Osteoblast (primary cell): Measurements from ENCODE around the gene PFKP. TPM values are rescaled to one million over a fixed set of nuclear protein-coding genes. Genes with fewer than 3 reads are reported as not detected.

Experiments
- DNase-seq: peaks from one replicate; pipeline ENCODE4 v3.0.0; 2011; ENCODE audit warnings: low spot score, mixed read lengths; ENCODE audit not compliant: insufficient read length; ENCODE audit errors: missing footprints
- H2AFZ ChIP-seq: 2 replicates; pipeline ENCODE4 v1.6.0; 2011; ENCODE audit warnings: mild to moderate bottlenecking, low read length
- H3K27ac ChIP-seq: 2 replicates; pipeline ENCODE4 v1.5.1; 2011; ENCODE audit warnings: mild to moderate bottlenecking, low read depth, low read length, moderate library complexity
- H3K27me3 ChIP-seq: 2 replicates; pipeline ENCODE4 v1.6.0; 2012; ENCODE audit warnings: mild to moderate bottlenecking, control low read depth, inconsistent platforms, low read length, moderate library complexity; ENCODE audit not compliant: insufficient read depth
- H3K36me3 ChIP-seq: 2 replicates; pipeline ENCODE4 v1.5.1; 2011; ENCODE audit warnings: mild to moderate bottlenecking, low read length, control low read depth, moderate library complexity; ENCODE audit not compliant: insufficient read depth
- H3K4me1 ChIP-seq: 2 replicates; pipeline ENCODE4 v1.5.1; 2011; ENCODE audit warnings: mild to moderate bottlenecking, low read length, control low read depth, moderate library complexity; ENCODE audit not compliant: insufficient read depth
- H3K4me2 ChIP-seq: 2 replicates; pipeline ENCODE4 v1.6.0; 2011; ENCODE audit warnings: mild to moderate bottlenecking, low read length; ENCODE audit not compliant: insufficient read depth
- H3K4me3 ChIP-seq: fragments of 200-600 bp; sonication (generic); 3 replicates; pipeline ENCODE4 v1.5.1; 2012; ENCODE audit warnings: mild to moderate bottlenecking, low read length, inconsistent platforms; ENCODE audit not compliant: insufficient read depth
- H3K79me2 ChIP-seq: 2 replicates; pipeline ENCODE4 v1.6.0; 2012; ENCODE audit warnings: mild to moderate bottlenecking, low read length, control low read depth, inconsistent platforms; ENCODE audit not compliant: insufficient read depth
- H3K9me3 ChIP-seq: 2 replicates; pipeline ENCODE4 v1.5.1; 2011; ENCODE audit warnings: low read depth, low read length, control low read depth
- H4K20me1 ChIP-seq: 2 replicates; pipeline ENCODE4 v1.6.0; 2012; ENCODE audit warnings: mild to moderate bottlenecking, low read length, control low read depth; ENCODE audit not compliant: insufficient read depth
- CTCF ChIP-seq: IDR thresholded peaks from 2 replicates; pipeline ENCODE4 v1.5.1; 2011; ENCODE audit warnings: mild to moderate bottlenecking, low read depth, low read length, moderate library complexity; ENCODE audit errors: extremely low read depth
- total RNA-seq: library from RNA; depleted of rRNA; stranded (reverse); fragments of >200 nt; gene quantifications from 2 replicates; pipeline ENCODE4 v1.2.3, GENCODE V29; 2012

Gene PFKP
- total RNA-seq, 1 donor = 80.0 TPM

- Histone ChIP-seq H3K9me3 (no peaks in the 10 kb centered on the region), H3K4me1 (peaks cover 10% of the 10 kb centered on the region), H3K4me2 (no peak overlapping the region), H3K27me3 (no peaks in the 10 kb centered on the region), H3K27ac (no peak overlapping the region), H3K36me3 (peaks cover 73% of the 10 kb centered on the region), H4K20me1 (no peaks in the 10 kb centered on the region), H2AFZ (no peak overlapping the region), H3K79me2 (peaks cover 21% of the 10 kb centered on the region), H3K4me3 (no peak overlapping the region)
- TF ChIP-seq CTCF = no peak
- DNase-seq = peak; percentile 13
Observed at GRCh38 chr10:3110782-3111620, 43.7 kb downstream of the PFKP start.

GRCh38 chr10:3111621-3112163, 44.3 kb downstream of the PFKP start:
- Histone ChIP-seq H3K36me3 (peaks cover 80% of the 10 kb centered on the region), H2AFZ (no peak overlapping the region), H4K20me1 (no peaks in the 10 kb centered on the region), H3K27ac (peak overlapping the region; percentile 58), H3K27me3 (no peaks in the 10 kb centered on the region), H3K4me2 (no peak overlapping the region), H3K9me3 (no peaks in the 10 kb centered on the region), H3K4me1 (peaks cover 10% of the 10 kb centered on the region), H3K4me3 (no peak overlapping the region), H3K79me2 (peaks cover 21% of the 10 kb centered on the region)
- TF ChIP-seq CTCF = no peak
- DNase-seq = peak; percentile 59

GRCh38 chr10:3113343-3113720, 46.0 kb downstream of the PFKP start:
- no peaks in the 10 kb centered on the region for H3K27me3 ChIP-seq
- no peaks in the 10 kb centered on the region for H3K9me3 ChIP-seq
- no peak overlapping the region for H2AFZ ChIP-seq
- H3K27ac ChIP-seq = peak overlapping the region; percentile 41
- TF ChIP-seq CTCF = no peak
- H3K79me2 ChIP-seq = peaks cover 21% of the 10 kb centered on the region
- no peaks in the 10 kb centered on the region for H3K4me1 ChIP-seq
- no peaks in the 10 kb centered on the region for H4K20me1 ChIP-seq
- no peak overlapping the region for H3K4me3 ChIP-seq
- H3K36me3 ChIP-seq = peaks cover 88% of the 10 kb centered on the region
- peak; percentile 29 for DNase-seq
- no peak overlapping the region for H3K4me2 ChIP-seq

GRCh38 chr10:3115685-3116084, 48.3 kb downstream of the PFKP start:
- peaks cover 87% of the 10 kb centered on the region for H3K36me3 ChIP-seq
- no peak overlapping the region for H3K4me3 ChIP-seq
- no peak overlapping the region for H3K27ac ChIP-seq
- no peaks in the 10 kb centered on the region for H3K9me3 ChIP-seq
- peak; percentile 60 for DNase-seq
- H3K27me3 ChIP-seq = no peaks in the 10 kb centered on the region
- no peak for TF ChIP-seq CTCF
- peaks cover 11% of the 10 kb centered on the region for H3K79me2 ChIP-seq
- H2AFZ ChIP-seq = no peak overlapping the region
- H3K4me2 ChIP-seq = no peak overlapping the region
- no peaks in the 10 kb centered on the region for H3K4me1 ChIP-seq
- no peaks in the 10 kb centered on the region for H4K20me1 ChIP-seq
